HepG2 (cell line): ENCODE measurements around the gene DNAJC5. TPM values are rescaled to one million over a fixed set of nuclear protein-coding genes. Genes with fewer than 3 reads are reported as not detected.

ENCODE experiments used
- ARHGAP35 ChIP-seq: sonication (generic); formaldehyde crosslinking; IDR thresholded peaks from 2 replicates; pipeline ENCODE4 v1.9.0; 2022; ENCODE audit warnings: mild to moderate bottlenecking, inconsistent platforms, moderate library complexity, missing genetic modification reagents, borderline replicate concordance
- BRD4 ChIP-seq: sonication (generic); formaldehyde crosslinking; IDR thresholded peaks from 2 replicates; pipeline ENCODE4 v1.4.0; 2020; ENCODE audit warnings: missing genetic modification reagents
- DMAP1 ChIP-seq: IDR thresholded peaks from 2 replicates; pipeline ENCODE4 v1.6.1; 2016
- FOXO4 ChIP-seq: sonication (generic); formaldehyde crosslinking; conservative IDR thresholded peaks from 2 replicates; pipeline ENCODE4 v1.8.1; 2023; ENCODE audit warnings: missing genetic modification reagents
- FOXP4 ChIP-seq: sonication (generic); formaldehyde crosslinking; IDR thresholded peaks from 2 replicates; pipeline ENCODE4 v1.4.0; 2020; ENCODE audit warnings: missing genetic modification reagents
- IRX3 ChIP-seq: sonication (generic); formaldehyde crosslinking; IDR thresholded peaks from 2 replicates; pipeline ENCODE4 v1.8.1; 2023; ENCODE audit warnings: mild to moderate bottlenecking, low read depth, missing genetic modification reagents, borderline replicate concordance
- NFYC ChIP-seq: IDR thresholded peaks from 2 replicates; pipeline ENCODE4 v1.6.1; 2016; ENCODE audit warnings: missing genetic modification reagents, missing compliant biosample characterization
- PLRG1 ChIP-seq: fragments of 450-650 bp; conservative IDR thresholded peaks from 2 replicates; pipeline ENCODE4 v1.6.1; 2016
- SMAD1 ChIP-seq: sonication (generic); formaldehyde crosslinking; IDR thresholded peaks from 2 replicates; pipeline ENCODE4 v1.4.0; 2020; ENCODE audit warnings: missing genetic modification reagents, low read depth, mild to moderate bottlenecking, borderline replicate concordance
- TP53 ChIP-seq: sonication (generic); formaldehyde crosslinking; conservative IDR thresholded peaks from 2 replicates; pipeline ENCODE4 v1.4.0; 2020; ENCODE audit warnings: missing genetic modification reagents
- ZFP36L1 ChIP-seq: sonication (generic); formaldehyde crosslinking; IDR thresholded peaks from 2 replicates; pipeline ENCODE4 v1.8.0; 2022; ENCODE audit warnings: mild to moderate bottlenecking, missing genetic modification reagents, moderate library complexity
- ZNF281 ChIP-seq: sonication (generic); formaldehyde crosslinking; IDR thresholded peaks from 2 replicates; pipeline ENCODE4 v1.4.0; 2020; ENCODE audit warnings: missing genetic modification reagents, borderline replicate concordance
- ZNF33A ChIP-seq: sonication (generic); formaldehyde crosslinking; IDR thresholded peaks from 2 replicates; pipeline ENCODE4 v1.5.1; 2020; ENCODE audit warnings: missing genetic modification reagents, mild to moderate bottlenecking, moderate library complexity, borderline replicate concordance
- ZNF549 ChIP-seq: sonication (generic); formaldehyde crosslinking; IDR thresholded peaks from 2 replicates; pipeline ENCODE4 v1.5.0; 2020; ENCODE audit warnings: missing genetic modification reagents
- ZNF556 ChIP-seq: sonication (generic); formaldehyde crosslinking; IDR thresholded peaks from 2 replicates; pipeline ENCODE4 v1.4.0; 2020; ENCODE audit warnings: mild to moderate bottlenecking, missing genetic modification reagents, borderline replicate concordance
- ZNF746 ChIP-seq: sonication (generic); formaldehyde crosslinking; IDR thresholded peaks from 2 replicates; pipeline ENCODE4 v1.8.0; 2022; ENCODE audit warnings: mild to moderate bottlenecking, missing genetic modification reagents
- polyA plus RNA-seq, 8 experiments: library from polyadenylated mRNA; depleted of rRNA in 3 of 8; stranded (reverse) in 7 of 8; unstranded in 1 of 8; fragments of >200 nt; fragmentation: Illumina TruSeq in 4 of 8; extraction: Trizol in 4 of 8; gene quantifications; 2 replicates each; pipeline versions ENCODE4 v1.2.1 to v1.2.3, GENCODE V29; 2011 to 2016; ENCODE audit warnings: low read depth in 4 of 8, missing spikeins in 1 of 8, mixed read lengths in 1 of 8; ENCODE audit not compliant: insufficient read depth in 1 of 8
- total RNA-seq, 5 experiments: library from RNA; depleted of rRNA; stranded (reverse); fragments of >200 nt; fragmentation: Illumina TruSeq; extraction: Trizol; gene quantifications; 2 replicates each; pipeline ENCODE4 v1.2.3, GENCODE V29; 2016; ENCODE audit warnings: low read depth in 1 of 5
- TF ChIP-seq, protein P1 (sequence below): sonication (generic); formaldehyde crosslinking; IDR thresholded peaks from 2 replicates; pipeline ENCODE4 v1.4.0; 2020; ENCODE audit warnings: missing genetic modification reagents
- TF ChIP-seq, protein P2 (sequence below): IDR thresholded peaks from 2 replicates; pipeline ENCODE4 v1.6.1; 2016; ENCODE audit warnings: low read depth, borderline replicate concordance

DNAJC5 gene
- total and polyA plus RNA-seq, 2 of the 13 experiments (the other 11 are each of a cell fraction or from before 2014, with no cell fraction given) = 42.8 to 64.5 TPM

DNA sequence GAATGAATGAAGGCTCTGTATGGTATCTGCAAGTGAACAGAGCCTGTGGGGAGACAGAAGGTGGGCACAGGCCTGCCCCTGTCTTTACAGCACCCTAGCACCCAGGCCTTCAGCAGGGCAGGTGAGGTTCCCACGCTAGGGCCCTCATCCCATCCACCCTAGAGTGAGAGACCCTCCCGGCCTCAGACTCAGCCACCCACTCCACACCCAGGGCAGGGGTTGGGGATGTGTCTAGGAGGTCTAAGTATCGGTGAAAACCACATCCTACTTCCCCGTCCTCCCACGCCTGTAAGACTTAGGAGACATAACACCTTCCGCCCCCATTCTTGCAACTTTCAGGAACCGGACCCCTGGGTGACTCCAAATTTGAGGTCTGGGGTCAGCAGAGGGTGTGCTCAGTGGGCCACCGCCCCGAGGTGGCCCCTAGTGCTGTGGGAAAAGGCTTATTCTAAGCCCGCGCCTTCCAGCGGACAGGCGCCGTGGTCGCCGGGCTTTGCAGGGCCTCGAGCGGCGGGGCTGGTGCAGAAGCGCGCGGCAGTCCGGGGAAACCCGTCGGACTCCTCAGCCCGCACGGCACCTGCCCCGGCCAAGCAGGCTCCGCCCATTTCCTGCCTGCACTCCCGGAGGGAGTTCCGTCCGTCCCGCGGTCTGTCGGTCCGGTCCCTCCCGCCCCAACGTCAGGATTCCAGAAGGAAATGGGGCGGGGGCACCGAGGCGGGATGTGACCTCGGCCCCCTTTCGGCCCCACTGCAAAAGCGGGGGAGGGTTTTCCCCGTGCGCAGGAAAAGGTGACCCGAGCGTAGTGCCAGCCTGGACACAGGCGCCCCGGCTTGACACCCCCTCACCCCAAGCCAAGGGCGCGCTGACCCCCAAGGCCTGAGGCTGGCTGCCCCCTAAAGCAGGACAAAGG, 83.6 kb downstream of the DNAJC5 start (continued):
- TF ChIP-seq FOXP4 (CRISPR knock-in tag) (peak; percentile 77), ZNF746 (CRISPR knock-in tag) (peak; percentile 86; the same call in 1 of the 2 replicates), ZNF556 (CRISPR knock-in tag) (peak; percentile 59), FOXO4 (CRISPR knock-in tag) (no peak), ZNF33A (CRISPR knock-in tag) (no peak), SMAD1 (CRISPR knock-in tag) (no peak), DMAP1 (CRISPR knock-in tag) (peak; percentile 88; the same call in 1 of the 2 replicates), PLRG1 (no peak), BRD4 (CRISPR knock-in tag) (peak; percentile 93; the same call in 1 of the 2 replicates), ZNF281 (CRISPR knock-in tag) (peak; percentile 72), NFYC (CRISPR knock-in tag) (peak; percentile 51; the same call in 1 of the 2 replicates), TP53 (CRISPR knock-in tag) (0 out of 2 replicates have a peak, but pooled peaks have one; percentile 32), IRX3 (no peak; the same call in 1 of the 2 replicates), ARHGAP35 (CRISPR knock-in tag) (peak; percentile 27; the same call in 1 of the 2 replicates), ZNF549 (CRISPR knock-in tag) (peak; percentile 83; the same call in 1 of the 2 replicates), ZFP36L1 (CRISPR knock-in tag) (no peak; the same call in 1 of the 2 replicates)
- TF ChIP-seq, protein P1, sequence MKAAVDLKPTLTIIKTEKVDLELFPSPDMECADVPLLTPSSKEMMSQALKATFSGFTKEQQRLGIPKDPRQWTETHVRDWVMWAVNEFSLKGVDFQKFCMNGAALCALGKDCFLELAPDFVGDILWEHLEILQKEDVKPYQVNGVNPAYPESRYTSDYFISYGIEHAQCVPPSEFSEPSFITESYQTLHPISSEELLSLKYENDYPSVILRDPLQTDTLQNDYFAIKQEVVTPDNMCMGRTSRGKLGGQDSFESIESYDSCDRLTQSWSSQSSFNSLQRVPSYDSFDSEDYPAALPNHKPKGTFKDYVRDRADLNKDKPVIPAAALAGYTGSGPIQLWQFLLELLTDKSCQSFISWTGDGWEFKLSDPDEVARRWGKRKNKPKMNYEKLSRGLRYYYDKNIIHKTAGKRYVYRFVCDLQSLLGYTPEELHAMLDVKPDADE (CRISPR knock-in tag) = no peak
- TF ChIP-seq, protein P2, sequence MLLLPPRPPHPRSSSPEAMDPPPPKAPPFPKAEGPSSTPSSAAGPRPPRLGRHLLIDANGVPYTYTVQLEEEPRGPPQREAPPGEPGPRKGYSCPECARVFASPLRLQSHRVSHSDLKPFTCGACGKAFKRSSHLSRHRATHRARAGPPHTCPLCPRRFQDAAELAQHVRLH (CRISPR knock-in tag) = peak; percentile 76; the same call in 1 of the 2 replicates
